Measurements from ENCODE around the gene TMEM266. TPM values are rescaled to one million over a fixed set of nuclear protein-coding genes. Genes with fewer than 3 reads are reported as not detected.

The TMEM266 gene
- total and polyA plus RNA-seq, 7 donors = 0.27 to 1.1 TPM; not detected in 5

DNA sequence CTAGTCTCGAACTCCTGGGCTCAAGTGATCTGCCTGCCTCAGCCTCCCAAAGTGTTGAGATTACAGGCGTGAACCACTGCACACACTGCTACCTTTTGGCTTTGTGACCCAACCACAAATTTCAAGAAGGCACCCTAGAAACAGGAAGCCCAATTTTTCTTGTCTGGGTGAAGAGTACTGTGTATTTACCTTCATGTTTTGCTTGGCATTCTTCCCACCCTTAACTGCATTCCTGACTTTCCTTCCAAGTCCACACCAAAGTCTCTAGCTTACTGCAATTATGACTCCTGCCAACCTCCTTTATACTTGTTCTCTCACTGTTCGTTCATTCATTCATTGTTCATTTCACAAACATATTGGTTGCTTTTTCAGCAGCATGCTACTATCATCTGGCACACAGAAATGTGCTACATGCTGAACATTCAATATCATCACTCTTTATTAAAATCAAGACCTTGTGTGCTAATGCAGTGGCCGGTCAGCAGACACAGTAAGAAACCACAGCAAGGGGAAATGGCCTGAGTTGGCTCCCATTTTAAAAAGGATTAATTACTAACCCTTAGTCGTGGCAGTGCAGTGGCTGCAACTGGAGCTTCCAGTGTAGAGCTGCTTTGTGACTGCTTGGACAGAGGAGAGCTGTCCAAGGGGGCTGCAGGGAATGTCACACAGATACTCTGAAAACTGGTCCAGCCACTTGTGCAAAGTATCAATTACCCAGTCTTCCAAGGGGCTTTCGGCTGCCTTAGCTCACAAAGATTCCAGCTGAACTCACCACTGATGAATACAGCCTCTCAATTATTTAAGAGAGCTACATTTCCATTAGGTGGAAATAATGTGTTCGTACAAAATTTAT, 157.5 kb downstream of the TMEM266 start:
- peaks cover 0 to 45% (median 11%) of the 10 kb centered on the region in 4 donors for H3K36me3 ChIP-seq
- 64 to 81% methylated on average over 7 of the region's 7 CpGs for WGBS, 2 donors
- H3K9me3 ChIP-seq = no peaks in the 10 kb centered on the region
- H3K4me1 ChIP-seq = peaks cover 0 to 7% (median 3%) of the 10 kb centered on the region in 4 donors
- no peak overlapping the region for H3K27ac ChIP-seq
- no peak for DNase-seq
- no peaks in the 10 kb centered on the region for H3K27me3 ChIP-seq
- no peak overlapping the region for H3K4me3 ChIP-seq
- TF ChIP-seq, protein P1, sequence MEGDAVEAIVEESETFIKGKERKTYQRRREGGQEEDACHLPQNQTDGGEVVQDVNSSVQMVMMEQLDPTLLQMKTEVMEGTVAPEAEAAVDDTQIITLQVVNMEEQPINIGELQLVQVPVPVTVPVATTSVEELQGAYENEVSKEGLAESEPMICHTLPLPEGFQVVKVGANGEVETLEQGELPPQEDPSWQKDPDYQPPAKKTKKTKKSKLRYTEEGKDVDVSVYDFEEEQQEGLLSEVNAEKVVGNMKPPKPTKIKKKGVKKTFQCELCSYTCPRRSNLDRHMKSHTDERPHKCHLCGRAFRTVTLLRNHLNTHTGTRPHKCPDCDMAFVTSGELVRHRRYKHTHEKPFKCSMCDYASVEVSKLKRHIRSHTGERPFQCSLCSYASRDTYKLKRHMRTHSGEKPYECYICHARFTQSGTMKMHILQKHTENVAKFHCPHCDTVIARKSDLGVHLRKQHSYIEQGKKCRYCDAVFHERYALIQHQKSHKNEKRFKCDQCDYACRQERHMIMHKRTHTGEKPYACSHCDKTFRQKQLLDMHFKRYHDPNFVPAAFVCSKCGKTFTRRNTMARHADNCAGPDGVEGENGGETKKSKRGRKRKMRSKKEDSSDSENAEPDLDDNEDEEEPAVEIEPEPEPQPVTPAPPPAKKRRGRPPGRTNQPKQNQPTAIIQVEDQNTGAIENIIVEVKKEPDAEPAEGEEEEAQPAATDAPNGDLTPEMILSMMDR (IDR thresholded peaks at IDR 0.05) = no peak
- TF ChIP-seq POLR2AphosphoS5 (IDR thresholded peaks at IDR 0.05) (no peak), POLR2A (IDR thresholded peaks at IDR 0.05) (no peak)
- intact Hi-C loops (cut with DNase I) = no loop called here

GRCh38 chr15:76217882-76218217, 158.1 kb downstream of the TMEM266 start:
- no peak overlapping the region for H3K4me3 ChIP-seq
- H3K36me3 ChIP-seq = peaks cover 0 to 44% (median 9%) of the 10 kb centered on the region in 4 donors
- DNase-seq = no peak
- no peaks in the 10 kb centered on the region for H3K27me3 ChIP-seq
- no peak overlapping the region for H3K27ac ChIP-seq
- peaks cover 0 to 7% (median 3%) of the 10 kb centered on the region in 4 donors for H3K4me1 ChIP-seq
- WGBS, 2 donors = 92 to 94% methylated on average over 5 of the region's 5 CpGs
- intact Hi-C loops (cut with DNase I) = no loop called here
- TF ChIP-seq, protein P1 (IDR thresholded peaks at IDR 0.05) = no peak
- H3K9me3 ChIP-seq = no peaks in the 10 kb centered on the region

GRCh38 chr15:76221085-76221767, 161.4 kb downstream of the TMEM266 start:
- no peak for TF ChIP-seq POLR2AphosphoS5 (IDR thresholded peaks at IDR 0.05)
- no peak for TF ChIP-seq EP300 (IDR thresholded peaks at IDR 0.05)
- TF ChIP-seq, protein P1 (IDR thresholded peaks at IDR 0.05) = no peak
- no peak overlapping the region for H3K27ac ChIP-seq
- intact Hi-C loops (cut with DNase I) = no loop called here
- H3K36me3 ChIP-seq = peaks cover 0 to 47% (median 12%) of the 10 kb centered on the region in 4 donors
- DNase-seq = no peak
- 38 to 69% methylated on average over 1 of the region's 1 CpG for WGBS, 2 donors
- H3K9me3 ChIP-seq = no peaks in the 10 kb centered on the region
- peaks cover 0 to 7% (median 3%) of the 10 kb centered on the region in 4 donors for H3K4me1 ChIP-seq
- H3K4me3 ChIP-seq = no peak overlapping the region
- H3K27me3 ChIP-seq = no peaks in the 10 kb centered on the region

DNA sequence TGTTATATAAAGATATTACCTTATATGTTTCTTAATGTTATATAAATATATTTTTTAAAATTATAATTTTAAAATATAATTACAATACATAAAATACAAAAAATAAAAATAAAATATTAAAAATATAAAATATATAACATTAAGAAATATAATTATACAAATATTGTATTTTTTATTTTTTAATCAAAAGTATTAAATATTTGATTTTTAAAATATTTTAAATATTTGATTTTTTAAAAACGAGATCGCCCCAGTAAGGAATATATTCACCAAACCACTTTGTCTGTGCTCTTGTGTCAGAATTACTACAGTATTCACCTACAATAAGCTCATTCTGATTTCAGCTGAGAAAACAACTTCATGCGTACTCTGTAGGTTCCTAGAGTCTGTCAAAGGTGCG, 162.4 kb downstream of the TMEM266 start:
- H3K27me3 ChIP-seq = no peaks in the 10 kb centered on the region
- peaks cover 0 to 6% (median 2%) of the 10 kb centered on the region in 4 donors for H3K4me1 ChIP-seq
- 82 to 93% methylated on average over 4 of the region's 4 CpGs for WGBS, 2 donors
- H3K36me3 ChIP-seq = peaks cover 0 to 51% (median 12%) of the 10 kb centered on the region in 4 donors
- intact Hi-C loops (cut with DNase I) = no loop called here
- TF ChIP-seq EP300 (IDR thresholded peaks at IDR 0.05) (no peak), POLR2A (IDR thresholded peaks at IDR 0.05) (no peak), POLR2AphosphoS5 (IDR thresholded peaks at IDR 0.05) (no peak)
- TF ChIP-seq, protein P1 (IDR thresholded peaks at IDR 0.05) = no peak
- no peak overlapping the region for H3K27ac ChIP-seq
- no peak overlapping the region for H3K4me3 ChIP-seq
- no peaks in the 10 kb centered on the region for H3K9me3 ChIP-seq
- no peak for DNase-seq

All from sigmoid colon (tissue), 7 donors.